Bone marrow (tissue), 2 donors: Measurements from ENCODE around the gene ITGA3.

Experiments used
- DNase-seq, 2 donors: peaks; one replicate each; lab custom pipeline; 2025; lab: John Stamatoyannopoulos, UW

ITGA3 gene

DNA sequence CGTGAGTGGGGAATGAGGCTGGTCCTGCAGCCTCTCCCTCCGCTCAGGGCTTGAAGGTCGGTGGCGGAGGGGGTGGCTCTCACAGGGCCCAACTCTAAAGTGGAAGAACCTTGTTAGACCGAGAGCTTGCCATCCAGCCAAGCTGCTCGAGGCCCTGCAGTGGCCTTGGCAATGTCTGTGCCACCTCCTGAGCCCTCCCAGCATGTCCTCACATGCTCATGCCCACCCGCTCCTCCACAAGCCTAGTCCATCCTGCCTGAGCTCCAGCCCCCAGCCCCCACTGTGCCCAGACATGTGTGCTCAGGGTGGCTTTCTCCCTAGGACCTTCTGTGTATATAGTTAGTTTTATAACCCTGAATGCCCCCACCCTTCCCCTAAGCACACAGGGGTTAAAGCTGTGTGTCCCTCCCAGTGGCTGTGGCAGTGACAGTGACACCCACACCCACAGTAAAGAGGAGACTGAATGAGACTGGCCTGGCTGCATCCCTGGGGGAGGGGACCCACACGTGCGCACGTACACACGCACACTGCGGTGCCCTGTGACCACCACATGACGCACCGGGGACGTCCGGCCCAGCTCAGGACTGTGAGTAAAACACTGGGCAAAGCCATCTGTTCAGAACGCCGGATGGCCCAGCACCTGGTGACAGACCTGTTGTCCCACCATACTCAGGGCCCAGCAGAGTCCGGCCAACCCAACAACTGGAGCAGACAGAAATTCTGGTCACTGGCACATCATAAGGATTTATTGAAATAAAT is 54.9 kb downstream of the ITGA3 start:
- DNase-seq: no peak

DNA sequence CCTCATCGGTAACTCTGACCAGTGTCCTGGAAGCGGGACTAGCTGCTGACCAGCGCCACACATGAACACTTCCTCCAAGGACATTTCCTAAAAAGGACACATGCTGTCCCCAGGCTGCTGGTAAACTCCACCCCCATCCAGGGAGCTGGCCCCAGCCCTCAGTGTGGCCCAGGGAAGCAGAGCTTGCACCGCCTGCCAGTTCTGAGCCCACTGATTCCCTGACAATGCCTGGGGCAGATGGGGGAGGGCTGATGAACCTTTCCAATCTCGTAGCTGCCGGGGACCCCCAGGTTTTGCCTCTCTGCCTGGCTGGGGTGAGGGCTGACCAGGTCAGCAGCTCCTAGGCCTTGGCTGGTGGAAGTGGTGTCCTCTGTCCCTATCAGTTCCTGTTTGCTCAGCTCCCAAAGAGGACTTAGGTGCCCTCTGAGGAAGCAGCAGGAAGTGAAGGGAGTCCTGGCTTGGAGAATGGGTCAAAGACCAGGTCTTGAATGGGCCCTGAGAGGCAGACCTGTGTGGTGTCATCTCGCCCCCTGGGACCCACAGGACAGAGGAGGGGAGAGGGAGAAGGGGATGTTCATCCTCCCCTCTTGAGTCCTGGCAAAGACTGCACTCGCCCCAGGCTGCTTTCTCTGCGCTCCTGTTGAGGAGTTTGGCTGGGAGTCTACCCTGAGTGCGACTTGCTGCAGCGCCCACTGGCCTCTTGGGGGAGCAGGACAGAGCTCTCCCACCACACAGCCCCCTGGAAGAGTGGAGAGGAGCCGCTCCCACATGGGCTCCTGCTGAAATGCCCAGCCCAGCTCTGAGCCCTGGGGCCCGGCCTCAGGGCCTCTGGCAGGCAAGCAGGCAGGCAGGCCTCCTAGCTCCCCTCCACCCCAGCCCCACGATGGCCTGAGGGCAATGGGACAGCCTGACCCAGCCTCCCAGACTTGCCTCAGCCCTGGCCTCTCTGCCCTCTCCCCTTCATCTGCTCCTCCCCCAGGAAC is 56.1 kb downstream of the ITGA3 start:
- no peak for DNase-seq

DNA sequence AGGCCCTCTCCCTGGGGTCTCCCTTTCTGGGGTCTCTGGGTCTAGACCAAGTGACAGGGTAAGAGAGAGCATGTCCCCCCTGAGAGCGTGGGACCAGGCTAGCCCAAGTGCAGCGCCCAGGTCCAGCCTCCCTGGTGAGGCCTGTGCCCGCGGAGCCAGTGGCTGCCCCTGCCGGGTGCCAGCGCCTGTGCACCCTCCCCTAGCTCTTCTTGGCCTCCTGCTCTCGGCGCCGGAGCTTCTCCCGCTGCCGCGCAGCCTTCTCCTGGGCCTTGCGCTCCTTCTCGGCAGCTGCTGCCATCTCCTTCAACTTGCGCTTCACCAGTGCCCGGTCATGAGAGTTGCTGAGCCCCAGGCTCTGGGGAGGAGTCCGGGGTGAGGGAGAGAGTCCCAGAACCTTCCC is 56.8 kb downstream of the ITGA3 start:
- DNase-seq: no peak

DNA sequence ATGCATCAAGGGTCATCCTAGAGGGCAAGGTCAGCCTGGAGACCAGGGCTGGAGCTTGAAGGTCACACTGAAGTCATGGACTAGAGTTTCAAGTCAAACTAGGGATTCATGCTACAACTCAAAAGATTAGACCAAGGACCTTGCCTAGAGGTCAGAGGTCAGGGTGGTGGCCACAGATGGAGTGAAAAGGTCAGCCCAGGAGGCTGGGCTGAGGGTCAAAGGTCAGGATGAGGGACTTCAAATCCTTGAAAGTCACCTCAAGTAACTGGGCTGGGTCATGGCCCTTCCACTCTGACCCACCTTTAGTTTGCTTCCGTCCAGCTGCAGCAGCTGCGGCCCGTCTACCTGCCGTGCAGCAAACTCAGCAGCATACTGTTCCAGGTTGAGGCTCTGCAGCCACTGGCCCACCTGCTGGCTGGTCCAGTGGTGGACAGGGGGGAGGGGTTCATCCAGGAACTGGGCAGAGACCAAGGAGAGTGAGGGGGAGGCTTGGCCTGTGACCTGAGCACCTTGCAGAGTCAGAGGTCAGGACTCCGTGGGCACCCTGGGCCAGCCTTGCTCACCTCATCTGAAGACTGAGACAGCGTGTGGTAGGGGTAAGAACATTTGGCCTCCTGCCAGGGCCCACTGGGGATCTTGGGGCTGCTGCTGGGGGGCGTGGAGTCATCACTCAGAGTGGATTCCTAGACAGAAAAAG is 57.9 kb downstream of the ITGA3 start:
- DNase-seq: no peak

DNA sequence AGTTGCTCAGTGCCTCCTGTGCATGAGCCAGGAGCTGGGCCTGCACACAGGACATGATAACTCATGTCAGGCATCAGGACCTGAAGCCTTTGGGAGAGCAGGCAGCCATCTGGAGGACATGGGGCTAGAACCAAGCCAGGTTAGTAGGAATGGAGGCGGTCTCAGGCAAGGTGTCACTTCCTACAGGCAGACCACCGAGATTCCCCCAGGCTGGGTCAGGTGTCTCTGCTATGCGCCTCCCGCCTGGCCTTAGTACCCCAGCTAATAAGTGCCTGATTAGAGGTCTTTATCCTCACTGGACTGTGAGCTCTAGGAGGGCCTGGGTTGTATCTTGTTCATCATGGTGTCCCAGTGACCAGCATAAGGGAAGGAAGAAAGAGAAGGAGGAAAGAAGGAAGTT is 58.5 kb downstream of the ITGA3 start:
- no peak for DNase-seq

DNA sequence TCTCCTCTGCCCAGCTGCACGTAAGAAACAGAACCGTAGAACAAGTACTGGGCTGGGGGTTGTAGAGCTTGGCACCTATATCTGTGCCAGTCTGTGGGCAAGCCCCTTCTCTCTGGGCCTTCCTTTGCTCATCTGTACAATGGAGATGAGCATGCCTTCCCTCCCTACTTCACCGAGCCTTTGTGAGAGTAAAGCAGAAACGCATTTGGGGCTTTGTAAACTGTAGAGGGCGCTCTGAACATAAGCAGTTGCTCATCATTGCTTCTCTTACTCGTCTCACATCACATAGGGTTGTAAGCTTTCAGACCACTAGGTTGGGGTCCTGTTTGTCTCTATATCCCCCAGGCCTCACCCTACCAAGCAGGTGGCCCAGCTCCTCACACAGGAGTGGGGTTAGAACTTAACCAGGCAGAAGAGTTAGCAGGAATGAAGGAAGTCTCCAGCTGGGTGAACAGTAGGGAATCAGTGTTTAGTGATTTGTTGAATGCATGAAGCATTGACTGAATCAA is 59.0 kb downstream of the ITGA3 start:
- DNase-seq: peak in 1 of 2 donors; percentile 65

DNA sequence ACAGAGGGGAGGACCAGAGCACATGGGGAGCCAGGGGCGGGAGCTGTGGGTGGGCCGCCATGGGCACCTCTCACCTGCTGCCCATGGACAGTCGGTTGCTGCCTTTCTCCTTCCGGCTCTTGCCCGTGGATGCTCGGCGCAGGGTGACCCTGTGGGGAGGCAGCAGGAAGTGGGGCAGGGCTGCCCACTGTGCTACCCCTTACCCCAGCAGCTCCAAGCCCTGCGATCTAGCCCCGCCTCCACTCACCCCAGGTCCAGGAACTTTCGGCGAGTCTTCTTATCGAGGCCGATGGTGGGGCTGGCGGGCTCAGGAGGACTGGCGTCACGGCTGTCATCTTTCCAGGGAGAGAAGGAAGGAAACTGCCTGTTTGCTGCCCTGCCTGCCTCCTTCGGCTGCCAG is 59.8 kb downstream of the ITGA3 start:
- no peak for DNase-seq

DNA sequence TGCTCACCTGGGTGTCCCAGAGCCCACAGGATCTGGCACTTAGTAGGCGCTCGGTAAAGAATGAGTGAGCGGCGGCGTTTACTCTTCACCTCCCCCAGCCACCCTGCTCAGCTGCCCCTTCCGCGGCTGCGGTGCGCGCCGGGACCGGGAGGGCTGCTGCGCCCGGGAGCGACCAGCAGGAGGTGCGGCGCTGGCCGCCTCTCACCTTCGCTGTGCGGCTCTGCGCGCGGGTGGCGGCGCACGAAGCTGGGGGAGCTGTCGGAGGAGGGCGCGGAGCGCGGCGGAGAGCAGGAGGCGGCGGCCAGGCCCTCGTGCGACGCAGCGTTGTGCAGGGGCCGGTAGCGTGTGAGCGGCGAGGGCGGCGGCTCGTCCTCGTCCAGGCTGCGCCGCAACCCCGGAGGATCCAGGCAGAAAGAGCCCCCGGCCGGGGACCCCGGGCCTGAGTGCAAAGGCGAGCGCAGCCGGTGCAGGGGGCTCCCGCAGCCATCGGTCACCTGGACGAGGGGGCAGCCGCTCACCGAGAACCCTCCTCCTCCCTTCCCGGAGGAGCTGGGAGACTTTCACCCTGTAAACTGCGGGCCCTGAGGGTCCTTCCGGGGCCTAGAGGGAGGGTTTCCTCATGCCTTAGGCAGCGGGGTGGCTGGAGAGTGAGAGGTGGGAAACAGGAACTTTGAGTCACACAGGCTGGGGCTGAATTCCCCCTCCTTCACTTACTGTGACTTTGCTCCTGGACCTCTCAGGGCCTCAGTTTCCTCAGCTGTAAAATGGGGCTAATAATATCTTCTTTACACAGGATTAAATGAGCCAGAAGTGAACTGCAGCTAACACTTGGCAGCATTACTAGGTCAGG is 61.5 kb downstream of the ITGA3 start:
- DNase-seq: peak in 1 of 2 donors; percentile 45

DNA sequence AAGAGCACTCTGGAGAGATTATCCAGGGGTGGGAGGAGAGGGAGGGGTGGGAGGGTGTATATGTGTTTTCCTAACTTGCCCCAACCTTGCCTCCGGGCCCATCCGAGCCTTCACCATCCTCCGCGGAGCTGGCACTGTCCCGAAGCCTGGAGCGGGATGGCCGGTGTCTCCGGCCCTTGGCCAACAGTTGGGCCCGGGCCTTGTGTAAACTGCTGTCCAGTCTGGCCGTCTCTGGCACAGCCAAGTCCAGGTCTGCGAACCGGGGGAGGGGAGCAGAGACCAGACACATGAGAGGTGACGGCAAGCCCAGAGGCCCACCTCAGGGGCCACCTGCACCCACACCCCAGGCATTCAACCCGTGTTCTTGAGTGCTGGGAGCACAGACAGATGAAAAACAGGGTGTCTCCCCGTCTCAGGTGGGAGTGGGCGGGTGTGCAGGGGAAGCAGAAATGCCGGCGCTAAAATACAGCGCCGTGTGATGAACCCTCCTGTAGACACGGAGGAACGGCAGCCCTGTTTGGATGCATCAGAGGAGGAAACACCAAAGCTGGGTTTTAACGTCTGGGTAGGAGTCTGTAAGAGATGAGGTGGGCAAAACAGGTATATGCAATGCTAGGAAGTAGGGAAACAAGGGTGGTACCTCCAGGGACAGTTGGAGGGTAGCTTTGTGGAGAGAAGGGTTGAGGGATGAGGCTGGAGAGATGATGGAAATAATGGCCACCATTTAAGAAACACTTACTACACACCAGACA is 62.3 kb downstream of the ITGA3 start:
- DNase-seq: no peak

DNA sequence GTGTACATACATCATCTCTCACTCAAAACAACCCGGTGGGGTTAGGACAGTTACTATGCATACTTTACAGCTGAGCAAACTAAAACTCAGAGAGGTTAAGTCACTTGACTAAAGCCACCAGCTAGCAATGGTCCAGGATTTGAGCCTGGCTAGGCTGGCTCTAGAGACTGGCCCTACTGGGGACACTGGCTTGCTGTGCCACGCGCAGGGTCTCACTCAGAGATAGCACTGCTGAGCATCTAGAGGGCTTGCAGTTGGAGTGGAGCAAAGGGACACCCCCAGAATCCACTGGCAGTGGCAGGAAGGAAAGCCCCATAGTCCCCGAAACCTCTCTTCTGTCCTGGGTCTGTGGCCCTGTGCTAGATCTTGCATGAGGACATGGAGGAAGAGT is 62.9 kb downstream of the ITGA3 start:
- DNase-seq: no peak

DNA sequence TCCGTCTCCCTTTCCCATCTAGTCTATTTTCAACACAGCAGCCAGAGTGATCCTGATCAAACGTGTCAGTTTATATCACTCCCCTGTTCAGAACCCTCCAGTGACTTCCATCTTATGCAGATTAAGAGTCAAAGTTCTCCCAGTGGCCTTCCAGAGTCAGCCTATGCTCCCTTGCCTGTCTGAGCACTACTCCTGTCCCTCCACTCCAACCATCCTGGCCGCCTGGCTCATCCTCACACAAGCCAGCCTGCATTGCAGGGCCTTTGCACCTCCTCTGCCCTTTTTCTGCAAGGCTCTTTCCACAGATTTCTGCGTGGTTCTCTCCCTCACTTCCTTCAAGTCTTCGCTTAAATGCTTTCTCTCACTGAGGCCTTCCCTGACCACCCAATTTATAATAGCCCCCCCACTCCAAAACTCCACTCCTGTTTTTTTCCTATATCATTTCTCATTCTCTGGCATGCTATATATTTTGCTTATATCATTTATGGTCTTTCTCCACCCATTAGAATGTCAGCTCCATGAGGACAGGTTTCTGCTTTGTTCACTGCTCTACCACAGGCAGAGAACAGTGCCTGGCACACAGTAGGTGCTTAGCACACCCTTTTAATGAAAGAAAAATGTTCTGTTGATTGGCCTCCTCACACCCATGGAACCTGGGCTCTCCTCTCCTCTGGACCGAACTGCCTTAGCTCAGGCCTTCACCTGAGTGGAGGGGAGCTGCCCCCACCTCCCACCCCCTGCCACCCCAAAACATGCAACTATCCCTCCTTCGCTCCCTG is 64.8 kb downstream of the ITGA3 start:
- no peak for DNase-seq

DNA sequence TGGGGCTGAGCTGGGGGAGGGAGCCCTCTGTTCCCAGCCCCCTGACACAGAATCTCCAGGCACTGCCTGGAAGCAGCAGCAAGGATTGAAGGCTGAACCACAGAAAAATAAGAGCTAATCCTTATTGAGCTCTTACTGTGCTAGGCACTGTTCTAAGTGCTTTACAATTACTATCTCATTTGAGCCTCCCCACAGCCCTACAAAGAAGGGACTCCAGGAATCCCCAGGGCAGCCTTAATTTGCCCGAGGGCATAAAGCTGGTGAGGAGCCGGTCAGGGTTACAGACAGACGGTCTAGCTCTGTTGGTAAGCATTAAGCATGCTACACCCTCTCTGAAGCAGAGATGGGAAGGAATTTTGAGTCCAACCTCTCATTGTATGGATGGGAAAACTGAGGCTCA is 67.0 kb downstream of the ITGA3 start:
- no peak for DNase-seq

DNA sequence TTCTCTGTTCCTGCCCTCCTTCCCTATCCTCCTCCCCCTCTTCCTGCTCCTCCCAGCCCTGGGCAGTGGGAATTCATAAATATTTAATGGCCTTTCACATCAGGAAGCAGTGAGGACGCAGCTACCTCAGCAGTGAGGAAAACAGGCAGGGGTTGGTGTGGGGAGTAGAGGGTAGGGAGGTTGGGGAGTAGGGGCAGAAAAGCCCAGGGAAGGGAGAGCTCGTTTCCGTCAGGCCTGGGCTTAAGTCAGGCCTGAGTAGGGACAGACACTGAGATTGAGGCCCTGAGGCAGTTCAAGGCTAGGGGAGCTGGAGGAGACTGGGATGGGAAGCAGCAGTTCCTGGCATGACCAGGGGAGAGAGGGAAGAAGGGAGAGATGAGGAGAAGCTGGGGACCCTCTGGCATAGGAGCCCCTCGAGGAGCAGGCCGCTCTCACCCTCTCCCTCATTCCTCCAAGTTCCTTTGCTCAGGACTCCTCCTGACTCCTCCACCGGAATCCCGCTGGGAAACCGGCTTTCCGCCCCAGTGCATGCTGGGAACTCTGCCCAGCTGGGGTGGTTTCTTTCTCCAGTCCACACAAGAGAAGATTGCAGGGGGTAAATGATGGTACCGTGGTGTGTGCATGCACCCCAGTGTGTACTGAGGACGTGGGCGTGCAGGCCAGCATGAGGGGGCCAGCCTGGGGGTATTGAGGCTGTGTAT is 67.9 kb downstream of the ITGA3 start:
- DNase-seq: no peak

DNA sequence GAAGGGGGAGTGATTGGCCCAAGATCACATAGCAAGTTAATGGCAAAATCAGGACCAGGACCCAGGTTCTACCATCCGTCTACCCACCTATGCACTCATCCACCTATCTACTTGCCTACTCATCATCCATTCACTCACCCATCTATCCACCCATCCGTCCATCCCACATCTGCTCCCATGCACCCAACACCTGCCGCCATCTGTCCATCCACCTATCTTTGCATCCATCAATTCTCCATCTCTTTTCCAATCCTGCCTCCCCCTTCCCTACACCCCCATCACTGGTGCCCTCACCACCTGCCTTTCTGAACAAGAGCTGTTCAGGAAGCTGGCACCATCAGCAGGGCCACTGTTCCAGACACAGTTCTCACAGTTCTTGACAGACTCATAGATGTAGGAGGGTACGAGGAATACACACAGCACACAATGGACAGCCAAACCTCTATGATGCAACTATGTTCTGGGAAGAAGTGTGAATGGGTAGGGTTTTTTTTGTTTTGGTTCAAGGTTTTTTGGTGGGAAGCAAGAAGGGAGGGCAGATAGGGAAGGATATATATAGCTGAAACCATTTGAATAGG is 69.6 kb downstream of the ITGA3 start:
- DNase-seq: no peak

DNA sequence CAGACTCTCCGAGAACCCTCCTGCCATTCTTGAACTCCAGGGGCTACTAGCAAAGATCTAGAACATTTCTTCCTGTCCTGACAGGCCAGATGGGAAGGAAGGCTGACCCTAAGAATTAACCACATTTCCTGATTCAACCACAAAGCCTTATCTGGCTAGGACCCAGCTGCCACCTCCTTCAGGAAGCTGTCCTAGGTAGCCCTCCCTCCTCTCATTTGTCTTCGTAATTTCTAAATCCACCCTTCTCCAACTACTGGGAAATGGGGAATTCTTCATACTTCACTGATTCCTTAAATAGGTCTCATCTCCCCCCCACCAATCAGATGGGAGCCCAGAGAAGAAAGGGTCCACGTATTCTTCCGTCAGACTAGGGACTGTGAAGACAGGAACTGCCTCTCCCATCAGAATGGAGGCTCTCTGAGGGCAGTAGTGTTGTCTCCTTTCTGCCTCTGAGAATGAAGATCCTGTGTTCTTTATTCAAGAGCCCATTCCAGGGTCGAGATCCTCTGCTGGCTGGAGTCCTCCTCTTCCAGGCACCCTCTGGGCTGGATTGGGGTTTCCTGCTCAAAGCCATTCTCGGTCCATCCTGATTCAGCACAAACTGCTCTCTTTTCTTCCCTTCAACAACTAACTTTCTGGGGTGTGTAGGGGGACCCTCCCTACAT is 71.9 kb downstream of the ITGA3 start:
- DNase-seq: no peak

DNA sequence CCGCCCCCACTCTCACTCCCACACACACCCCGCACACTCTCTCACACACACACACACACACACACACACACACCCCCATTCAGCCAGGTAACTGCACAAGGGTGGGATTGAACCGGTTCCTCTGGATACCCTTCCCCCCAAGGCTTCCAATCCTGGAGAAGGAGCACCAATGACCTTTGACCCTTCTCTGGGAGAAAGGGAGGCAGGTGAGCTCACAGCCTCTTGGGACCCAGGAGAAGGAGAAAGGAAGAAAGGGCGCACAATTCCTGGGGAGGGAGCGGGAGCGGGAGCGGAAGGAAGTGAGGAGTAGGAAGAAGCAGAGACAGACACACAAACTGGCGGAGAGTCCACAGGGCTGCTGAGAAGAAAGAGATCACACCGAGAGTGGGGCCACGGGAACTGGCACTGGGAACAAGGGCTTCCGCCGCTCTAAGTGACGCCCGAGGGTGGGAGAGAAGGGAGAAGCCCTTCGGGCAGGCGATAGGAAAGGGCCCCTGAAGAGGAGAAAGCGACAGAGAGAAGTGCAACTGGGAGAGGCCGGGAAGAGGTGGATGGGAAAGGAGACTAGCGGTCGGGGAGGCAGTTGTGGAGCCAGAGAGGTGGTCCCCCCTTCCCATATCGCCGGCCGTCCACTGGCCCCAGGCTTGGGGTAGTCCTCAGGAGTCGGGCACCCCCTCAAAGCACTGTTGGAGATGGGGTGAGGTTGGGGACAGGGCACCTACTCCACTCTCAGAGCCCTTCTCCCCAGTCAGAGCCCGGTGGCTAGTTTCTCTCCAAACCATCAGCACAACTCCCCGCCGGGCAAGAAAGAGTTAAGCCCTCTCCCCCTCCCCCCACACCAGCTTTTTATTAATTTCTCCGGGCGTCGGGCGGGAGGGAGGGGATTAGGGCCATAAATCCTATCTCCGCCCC is 72.8 kb downstream of the ITGA3 start:
- DNase-seq: no peak

DNA sequence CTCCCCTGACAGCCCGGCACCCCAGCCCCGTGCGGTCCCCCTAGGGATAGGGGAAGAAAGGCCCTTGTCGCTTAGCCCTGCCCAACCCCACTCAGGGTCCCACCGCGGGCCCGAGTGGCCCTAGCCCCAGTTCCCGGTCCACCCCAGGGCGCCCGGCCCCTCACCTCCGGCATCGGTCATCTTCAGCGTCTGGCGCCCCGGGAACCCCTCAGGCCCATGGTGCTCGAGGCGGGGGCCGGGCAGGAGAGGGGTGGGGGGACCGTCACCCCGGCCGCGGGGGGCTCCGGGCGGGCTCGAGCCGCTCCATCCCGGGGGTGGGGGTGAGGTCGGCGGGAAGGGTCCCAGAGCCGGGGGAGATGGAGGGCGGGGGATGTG is 73.4 kb downstream of the ITGA3 start:
- no peak for DNase-seq
